Endothelial cell of hepatic sinusoid (primary cell): ENCODE measurements around the gene FAM25G.
"Not testable (repeated sequence)": the region's sequence is repeated elsewhere in the genome, so short reads cannot be mapped to it uniquely, and the experiment has no call there.

Experiments used
- in situ Hi-C: cut with HindIII; loops from 2 replicates; pipeline ENCODE4 v1.10.0; 2017; ENCODE audit warnings: low sequenced_read_pairs

The FAM25G gene

DNA sequence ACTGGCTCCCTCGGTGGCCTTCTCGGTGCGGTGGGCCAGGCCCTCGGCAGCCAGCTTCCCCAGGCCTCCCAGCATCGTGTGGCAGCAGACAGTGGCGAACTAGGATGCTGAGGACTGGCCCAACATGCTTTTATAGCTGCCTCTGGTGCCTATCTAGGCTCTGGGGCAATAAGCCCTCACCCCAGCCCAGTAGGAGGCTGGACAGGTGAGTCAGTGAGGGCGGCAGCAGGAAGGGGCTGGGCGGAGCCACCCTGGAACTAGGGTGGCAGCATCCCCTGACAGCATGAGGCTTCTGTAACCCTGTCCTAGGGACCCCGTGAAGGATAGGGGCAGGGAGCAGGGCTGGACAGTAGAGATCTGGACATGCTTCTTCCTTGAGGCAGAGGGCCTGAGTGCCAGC lies at the start of gene FAM25G:
TSS of gene FAM25G (minus strand) at position 101 of the 400 bp plus-strand sequence. CDS start at position 75, 26 bp downstream.
- in situ Hi-C loops = not testable (repeated sequence)

DNA sequence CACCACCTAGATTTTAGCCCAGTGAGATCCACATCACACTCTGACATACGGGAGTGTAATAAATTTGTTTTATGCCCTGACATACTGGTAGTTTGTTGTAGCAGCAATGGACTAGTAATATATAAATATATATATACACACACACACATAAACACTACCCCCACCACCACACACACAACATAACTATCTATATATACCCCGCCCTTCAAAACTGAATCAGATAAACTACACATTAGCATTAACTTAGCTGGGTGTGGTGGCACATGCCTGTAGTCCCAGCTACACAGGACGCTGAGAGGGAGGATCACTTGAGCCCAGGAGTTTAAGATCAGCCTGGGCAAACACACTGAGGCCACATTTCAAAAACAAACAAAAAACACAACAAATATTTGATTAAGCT lies 44.9 kb upstream of the FAM25G start:
- in situ Hi-C loops = not testable (repeated sequence)

DNA sequence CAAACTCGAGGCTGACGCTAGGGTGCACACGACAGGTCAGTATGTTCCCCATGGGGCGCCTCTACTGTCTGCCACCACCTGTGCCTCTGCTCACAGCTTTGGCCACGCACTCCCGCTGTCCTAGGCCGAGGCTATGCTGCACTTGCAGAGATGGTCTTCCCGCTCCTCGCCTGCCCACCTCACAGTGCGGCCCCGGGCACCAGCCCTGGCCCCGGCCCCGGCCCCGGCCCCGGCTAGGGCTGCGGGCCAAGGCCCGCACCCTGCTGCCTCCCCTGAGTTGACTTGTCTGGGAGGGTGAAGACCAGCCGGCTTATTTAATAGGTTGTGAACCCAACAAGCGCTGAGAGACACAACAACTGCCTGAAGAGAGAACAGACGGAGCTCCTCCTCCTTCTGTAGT lies 32.0 kb upstream of the FAM25G start, which contains the start of gene AGAP9:
TSS of gene AGAP9 (minus strand) at position 164 of the 400 bp plus-strand sequence. CDS start at position 52, 112 bp downstream.
- in situ Hi-C loops = not testable (repeated sequence)

DNA sequence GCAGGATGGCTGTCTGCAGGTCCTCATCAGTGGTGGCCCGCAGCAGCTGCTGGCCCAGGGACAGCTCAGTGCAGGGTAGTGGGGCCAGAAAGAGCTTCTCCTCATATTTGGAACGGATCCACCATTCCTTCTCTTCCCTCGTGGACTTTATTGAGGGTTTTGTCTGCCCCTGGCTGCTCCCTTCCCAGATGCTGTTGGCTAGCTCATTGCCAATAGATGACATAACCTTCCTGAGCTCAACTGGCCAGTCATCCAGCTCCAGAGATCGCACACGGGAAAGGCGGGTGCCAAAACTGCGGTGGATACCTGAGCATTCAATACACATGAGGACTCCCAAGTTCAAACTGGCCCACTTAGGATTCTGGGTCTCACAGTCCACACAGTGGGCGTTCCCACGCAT lies 10.8 kb upstream of the FAM25G start:
- in situ Hi-C loops = not testable (repeated sequence)

DNA sequence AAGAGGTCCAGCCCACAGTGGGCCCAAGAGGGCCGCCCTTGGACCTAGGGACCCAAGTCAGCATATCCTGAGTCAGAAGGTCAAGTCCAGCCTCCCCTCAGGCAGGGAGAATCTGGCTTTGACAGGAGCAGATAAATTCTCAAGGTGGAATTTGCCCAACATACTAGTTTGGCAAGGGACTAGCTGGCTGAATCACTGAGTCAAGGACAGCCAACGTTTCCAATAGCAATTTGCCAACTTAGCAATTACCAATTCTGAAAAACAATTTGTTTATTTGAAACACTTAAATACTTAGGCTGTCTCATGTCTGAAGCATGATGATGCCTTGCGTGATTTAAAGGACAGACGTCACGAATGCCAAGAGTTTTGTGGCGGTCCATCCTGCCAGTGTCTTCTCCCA lies 2.7 kb upstream of the FAM25G start:
- in situ Hi-C loops = not testable (repeated sequence)

DNA sequence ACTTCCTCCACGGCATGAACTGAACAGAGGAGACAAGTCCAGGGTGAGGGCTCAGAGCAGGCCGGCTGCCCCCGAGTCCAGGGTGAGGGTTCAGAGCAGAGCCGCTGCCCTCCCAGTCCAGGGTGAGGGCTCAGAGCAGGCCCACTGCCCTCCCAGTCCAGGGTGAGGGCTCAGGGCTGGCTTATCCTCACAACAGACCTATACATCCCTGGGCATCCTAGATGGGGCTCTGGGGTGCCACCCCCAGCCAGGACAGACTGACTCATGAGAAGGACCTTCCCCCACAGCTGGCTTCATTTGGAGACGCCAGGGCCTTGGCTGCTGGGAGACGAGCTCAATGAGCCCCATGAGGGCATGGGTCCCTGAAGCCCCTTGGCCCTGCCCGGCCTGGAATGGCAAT lies 1.9 kb downstream of the FAM25G start:
- in situ Hi-C loops = not testable (repeated sequence)

DNA sequence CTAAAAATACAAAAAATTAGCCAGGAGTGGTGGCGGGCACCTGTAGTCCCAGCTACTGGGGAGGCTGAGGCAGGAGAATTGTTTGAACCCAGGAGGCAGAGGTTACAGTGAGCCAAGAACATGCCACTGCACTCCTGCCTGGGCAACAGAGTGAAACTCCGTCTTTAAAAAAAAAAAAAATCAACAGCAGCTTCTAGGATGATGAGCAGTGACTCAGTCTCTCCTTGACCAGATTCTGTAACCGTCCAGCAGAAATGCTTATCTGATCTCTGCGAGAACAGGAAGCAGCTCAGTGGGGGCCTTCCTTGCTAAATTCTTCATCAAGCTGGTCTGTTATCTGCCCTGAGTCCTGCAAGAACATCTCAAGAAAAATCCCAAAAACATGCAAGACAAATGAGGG lies 5.6 kb downstream of the FAM25G start:
- in situ Hi-C loops = not testable (repeated sequence)

DNA sequence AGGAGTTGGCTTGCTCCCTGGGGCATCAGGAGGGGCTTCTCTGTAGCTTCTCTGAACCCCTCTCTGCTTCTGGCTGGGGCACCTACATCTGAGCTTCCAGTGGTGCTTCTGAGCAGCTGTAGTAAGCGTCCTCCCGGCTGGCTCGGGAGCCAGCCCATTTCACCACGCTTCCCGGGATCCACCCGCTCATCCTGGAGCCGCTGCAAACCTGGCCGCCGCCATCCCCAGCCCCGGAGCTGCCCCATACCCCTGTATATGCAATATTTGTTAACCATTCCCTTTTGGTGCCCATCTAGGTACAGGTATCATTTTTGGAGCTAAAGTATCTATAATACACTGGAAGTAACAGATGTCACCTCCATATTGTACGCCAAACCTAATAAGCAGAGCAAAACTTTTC lies 6.7 kb downstream of the FAM25G start:
- in situ Hi-C loops = not testable (repeated sequence)

DNA sequence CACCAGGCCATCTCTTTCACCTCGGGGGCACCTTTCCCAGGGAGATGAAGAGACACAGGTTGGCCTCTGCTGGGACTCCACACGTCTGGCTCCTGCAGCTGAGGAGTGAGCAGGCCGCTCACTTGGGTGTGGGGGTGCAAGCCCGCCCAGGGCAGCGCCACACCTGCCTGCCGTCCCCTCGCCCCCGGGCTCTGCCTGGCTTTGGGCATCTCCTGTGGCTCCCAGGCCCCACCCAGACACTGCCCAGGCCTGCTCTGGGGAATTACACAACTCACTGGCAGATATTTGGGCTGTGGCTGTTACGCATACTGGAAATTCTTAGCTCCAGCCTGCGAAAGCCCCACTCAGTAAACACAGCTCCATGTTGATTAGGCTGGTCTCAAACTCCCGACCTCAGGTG lies 7.6 kb downstream of the FAM25G start, which contains the start of gene ANXA8:
TSS of gene ANXA8 (minus strand) at position 193 of the 400 bp plus-strand sequence. CDS start at position 11, 182 bp downstream.
- in situ Hi-C loops = not testable (repeated sequence)

DNA sequence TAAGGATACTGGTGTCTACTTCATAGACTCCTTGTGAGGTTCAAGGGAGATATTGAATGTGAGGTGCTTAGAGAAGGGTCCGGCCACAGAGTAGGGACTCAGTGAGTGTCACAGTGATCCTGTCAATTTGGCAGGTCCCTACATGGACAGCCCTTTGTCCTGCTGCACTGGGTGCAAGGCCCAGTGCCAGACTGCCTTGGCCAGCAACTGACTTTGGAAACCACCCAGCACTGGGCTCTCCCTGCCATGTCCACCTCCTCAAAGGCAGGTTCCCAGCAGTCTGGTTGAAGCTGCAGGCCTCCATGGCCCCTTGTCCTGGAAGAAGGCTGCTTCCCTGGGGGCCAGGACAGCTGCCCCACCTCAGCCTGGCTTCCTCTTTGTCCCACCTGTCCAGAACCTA lies 9.1 kb downstream of the FAM25G start:
- in situ Hi-C loops = not testable (repeated sequence)

DNA sequence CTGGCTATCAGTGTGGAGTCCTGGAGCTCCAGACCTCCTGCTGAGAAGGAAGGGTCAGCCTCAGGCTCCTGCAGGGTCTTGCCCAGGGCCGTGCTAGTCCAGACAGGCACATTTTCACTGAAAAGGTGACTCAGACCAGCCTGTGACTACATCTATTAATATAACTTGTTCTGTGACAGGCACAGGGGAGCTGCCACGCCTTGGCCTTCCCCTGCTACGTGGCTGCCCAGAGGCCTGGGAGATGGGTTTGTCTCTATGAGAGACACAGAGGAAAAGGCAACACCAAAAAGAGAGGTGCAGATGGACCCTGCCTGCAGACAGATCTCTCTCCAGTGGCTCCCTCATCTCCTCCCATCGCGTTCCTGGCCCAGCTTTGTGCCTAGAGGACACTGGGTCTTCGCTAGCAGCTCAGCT lies 9.7 kb downstream of the FAM25G start:
- in situ Hi-C loops = not testable (repeated sequence)

DNA sequence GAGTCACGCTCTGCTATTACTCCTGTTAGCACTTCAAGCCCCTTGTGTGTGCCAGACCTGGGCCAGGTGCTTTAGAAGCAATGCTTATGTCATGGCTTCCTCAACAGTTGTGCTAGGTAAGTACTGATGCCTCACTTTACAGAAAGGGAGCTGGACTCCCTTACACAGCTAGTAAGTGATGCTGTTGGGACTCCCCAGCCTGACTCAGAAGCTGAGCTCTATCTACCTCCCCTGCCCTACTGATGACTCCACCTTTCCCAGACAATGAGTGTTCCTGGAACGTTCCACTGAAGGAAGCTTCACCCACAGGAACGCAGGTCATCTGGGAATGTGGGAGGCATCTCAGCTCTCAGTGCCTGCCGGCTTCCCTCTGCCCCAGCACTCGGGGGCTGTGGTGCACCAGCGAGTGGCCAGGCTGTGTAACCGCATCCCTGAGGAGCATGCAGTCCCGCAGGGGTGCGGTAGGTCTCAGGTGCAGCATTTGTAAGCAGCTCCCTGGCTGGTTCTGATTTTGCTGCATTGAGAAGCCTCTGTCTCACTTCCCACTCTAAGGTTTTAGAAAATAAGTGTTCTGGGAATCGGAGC lies 10.2 kb downstream of the FAM25G start:
- in situ Hi-C loops = not testable (repeated sequence)

DNA sequence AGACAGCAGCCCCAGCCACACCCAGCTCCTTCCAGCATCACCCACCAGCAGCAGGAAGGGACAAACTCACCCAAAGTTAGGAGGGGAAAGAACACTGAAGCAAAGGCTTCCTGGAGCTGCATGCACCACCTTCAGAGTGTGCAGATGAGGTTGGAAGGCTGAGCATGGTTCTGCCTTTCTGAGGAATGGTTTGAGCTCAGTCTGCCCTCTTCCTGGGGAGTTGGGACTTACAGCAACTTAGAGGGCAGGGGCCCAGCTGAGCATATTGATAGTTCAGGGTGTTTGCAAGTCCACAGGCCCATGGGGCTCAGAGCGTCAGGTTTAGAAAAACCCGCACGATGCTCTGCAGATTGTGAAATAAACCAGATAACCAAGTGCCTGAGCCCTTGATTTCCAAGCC lies 11.4 kb downstream of the FAM25G start:
- in situ Hi-C loops = not testable (repeated sequence)

DNA sequence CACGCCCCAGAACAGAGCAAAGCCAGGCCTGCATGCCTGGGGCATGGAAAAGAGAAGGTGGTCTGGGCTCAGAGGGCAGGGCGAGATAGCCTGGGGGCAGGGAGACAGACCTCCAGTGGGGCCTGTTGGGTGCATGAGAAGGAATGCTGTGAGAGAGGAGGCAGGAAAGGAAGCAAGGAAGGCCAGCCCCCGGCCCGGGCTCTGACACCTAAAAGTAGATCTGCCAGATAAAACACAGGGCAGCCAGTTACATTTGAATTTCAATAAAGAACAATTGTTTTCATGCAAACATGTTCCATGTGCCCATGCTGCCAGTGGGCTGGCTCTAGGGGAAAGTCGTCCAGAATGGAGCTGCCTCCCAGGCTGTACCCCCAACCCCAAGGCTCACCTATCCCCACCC lies 13.4 kb downstream of the FAM25G start:
- in situ Hi-C loops = not testable (repeated sequence)

DNA sequence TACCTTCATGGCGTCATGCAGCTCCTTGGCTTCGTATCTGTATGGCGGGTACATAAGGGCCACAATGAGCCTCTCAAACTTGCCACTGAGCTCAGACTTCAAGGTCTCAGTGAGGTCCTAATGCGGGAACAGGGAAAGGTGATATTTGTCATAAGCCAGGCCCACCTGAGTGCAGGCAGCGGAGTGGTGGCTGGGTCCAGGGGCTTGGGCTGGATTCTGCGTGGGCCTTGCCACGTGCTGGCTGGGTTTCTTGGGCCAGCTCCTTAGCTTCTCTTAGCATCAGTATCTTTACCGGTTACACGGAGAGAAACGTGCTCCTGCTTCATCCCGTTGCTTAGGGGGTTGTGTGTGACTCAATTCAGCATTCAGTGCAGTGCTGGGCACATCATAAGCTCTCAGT lies 14.4 kb downstream of the FAM25G start:
- in situ Hi-C loops = not testable (repeated sequence)

DNA sequence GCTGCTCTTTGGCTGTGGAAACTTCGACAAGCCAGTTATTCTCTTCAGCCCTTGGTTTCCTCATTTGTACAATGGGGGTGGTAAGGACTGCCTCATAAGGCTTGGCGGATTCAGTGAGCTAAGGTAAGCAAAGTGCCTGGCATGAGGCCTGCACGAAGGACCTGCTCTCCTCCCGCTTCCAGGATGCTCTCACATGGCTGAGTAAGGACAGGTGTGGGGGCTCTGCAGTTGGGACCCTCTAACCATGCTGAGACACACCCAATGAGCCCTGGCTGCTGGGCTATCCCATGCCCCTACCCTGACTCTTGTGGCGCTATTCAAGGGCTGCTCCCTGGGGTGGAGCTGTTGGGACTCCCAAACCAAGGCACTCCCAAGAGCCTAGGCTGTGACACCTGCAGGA lies 16.4 kb downstream of the FAM25G start:
- in situ Hi-C loops = not testable (repeated sequence)

DNA sequence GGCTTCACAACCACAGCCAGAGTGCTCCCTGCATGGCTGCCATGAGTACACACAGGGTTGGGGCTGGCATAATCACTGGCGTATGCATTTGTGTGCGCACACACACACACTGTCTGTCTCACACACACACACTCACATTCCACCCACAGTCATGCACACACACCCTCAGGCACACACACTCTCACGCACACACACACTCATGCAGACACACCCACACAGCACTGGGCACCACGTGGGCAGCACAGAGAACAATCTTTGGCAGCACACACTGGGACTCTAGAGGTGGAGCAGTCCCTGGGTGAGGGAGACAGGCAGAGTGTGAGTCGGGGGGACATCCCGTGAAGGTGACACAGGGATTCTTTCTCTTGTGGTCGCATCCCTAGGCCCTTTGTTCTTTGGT lies 18.0 kb downstream of the FAM25G start:
- in situ Hi-C loops = not testable (repeated sequence)

DNA sequence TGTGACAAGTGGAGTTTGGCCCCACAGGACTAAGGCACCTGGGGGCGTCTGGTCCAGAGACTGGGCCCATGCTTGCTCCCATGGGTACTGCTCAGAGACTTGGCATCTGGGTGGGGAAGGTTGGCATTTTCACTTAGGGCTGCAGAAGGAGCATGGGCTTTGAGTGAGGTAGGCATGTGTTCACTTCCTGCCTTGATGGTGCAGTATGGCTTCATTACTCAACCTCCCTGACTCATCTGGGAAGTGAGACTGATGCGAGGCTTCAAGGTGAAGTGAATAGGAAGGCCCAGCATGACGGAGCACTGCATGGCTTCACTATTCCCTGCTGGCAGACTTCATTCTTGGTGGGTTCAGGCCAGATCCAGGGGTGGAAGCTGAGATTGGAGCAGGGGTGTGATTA lies 18.9 kb downstream of the FAM25G start:
- in situ Hi-C loops = not testable (repeated sequence)

DNA sequence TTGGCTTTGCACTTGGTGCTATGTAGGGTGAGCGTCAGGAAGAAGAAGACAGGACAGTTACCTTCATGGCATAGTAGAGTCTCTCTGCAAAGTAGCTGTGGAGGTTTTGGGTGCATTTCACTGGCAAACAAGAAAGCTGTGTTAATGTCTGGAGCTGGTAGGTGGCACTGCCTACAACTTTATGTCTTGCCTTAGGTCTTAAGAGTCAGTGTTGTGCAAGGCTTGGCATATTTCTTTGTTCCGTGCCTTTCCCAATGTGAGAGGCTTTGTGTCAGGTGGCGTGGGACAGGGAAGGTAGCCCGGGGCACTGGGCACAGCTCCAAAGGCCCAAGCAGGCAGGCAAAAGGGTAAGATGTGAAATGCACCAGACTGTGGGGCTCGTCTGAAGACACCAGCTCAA lies 19.4 kb downstream of the FAM25G start:
- in situ Hi-C loops = not testable (repeated sequence)

DNA sequence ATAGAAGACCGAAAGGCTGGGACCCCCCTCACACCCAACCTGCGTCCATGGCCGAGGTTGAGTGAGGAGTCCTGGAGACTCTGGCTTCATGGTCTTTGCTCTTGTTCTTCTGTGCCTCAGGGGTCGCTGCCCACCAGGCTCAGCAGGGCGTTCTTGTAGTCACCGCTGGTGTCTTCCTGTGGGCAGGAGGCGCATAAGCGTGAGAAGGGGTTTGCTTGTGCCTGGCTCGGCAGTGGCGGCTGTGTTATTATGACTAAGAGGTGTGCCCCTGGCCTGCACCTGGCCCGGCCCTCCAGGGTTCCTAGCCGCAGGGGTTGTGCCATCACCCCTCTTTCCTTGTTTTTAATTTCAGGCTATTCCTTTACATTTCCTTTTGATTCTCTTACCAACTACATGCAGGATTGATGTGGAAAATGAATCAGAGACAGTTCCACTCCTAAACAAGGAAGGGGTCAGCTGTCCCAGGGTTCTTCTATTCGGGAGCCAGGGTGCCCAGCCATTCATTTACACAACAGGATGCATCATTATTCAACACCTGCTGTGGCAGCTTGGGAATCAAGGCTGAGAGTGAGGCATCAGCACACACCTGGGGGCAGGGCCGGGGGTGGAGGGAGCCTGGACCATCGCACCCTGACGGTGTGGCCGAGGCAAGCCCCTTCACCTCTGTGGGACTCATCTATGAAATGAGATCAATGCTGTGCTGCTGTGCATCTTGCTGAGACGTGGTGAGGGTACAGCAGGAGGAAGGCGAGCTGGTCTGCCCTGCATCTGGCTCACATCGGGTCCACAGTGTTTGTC lies 22.6 kb downstream of the FAM25G start:
- in situ Hi-C loops = not testable (repeated sequence)

DNA sequence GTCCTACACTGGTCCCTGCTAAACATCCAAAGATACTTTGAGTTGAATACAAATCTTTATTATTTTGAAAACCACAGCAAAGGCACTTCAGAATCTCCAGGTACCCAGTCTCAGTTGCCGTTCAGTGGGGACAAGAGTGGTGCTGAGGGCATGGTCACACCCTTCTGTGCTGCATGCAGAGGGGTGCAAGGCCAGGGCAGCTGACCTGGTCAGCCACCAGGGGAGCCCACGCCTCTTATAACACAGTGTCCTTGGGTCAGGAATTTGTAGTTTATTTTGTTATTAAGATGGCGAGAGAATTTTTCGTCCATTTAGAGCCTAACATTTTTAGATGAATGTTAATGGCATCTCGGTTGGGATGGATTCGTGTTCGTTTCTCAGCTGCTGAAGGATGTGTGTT lies 23.5 kb downstream of the FAM25G start:
- in situ Hi-C loops = not testable (repeated sequence)

DNA sequence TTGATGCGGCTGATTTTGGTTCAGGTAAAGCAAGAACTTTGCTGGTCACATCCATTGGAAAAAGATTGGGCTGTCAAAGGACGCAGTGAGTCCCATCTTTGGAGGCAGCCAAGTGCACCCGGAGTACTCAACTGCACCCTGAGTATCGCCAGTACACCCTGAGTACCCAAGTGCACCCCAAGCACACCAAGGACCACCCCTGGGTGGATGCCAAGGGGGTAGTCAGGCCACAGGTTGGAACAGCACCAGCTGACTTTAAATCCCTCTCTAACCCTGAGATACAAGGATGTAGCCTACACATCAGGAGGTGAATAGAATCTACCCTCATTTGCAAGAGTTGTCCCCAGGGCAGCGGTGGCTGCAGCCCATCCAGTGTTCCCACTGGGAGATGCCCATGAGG lies 24.0 kb downstream of the FAM25G start:
- in situ Hi-C loops = not testable (repeated sequence)
